Measurements from ENCODE around the gene GALNT17.

The GALNT17 gene

GRCh38 chr7:71695186-71695585, 563.2 kb downstream of the GALNT17 start:
- Mint-ChIP-seq H3K27ac (no peak overlapping the region), H3K9me3 (peaks cover 15% of the 10 kb centered on the region), H3K4me3 (no peak overlapping the region), H3K27me3 (no peaks in the 10 kb centered on the region), H3K36me3 (ENCODE audit: low read depth) (no peaks in the 10 kb centered on the region), H3K4me1 (no peaks in the 10 kb centered on the region)
- DNase-seq (no peak), ATAC-seq (no peak)

GRCh38 chr7:71696511-71696910, 564.6 kb downstream of the GALNT17 start:
- no peaks in the 10 kb centered on the region for H3K4me1 Mint-ChIP-seq
- DNase-seq (no peak), ATAC-seq (no peak)
- H3K27me3 Mint-ChIP-seq: no peaks in the 10 kb centered on the region
- H3K27ac Mint-ChIP-seq: no peak overlapping the region
- H3K4me3 Mint-ChIP-seq: no peak overlapping the region
- H3K9me3 Mint-ChIP-seq: peaks cover 15% of the 10 kb centered on the region
- H3K36me3 Mint-ChIP-seq (ENCODE audit: low read depth): no peaks in the 10 kb centered on the region

GRCh38 chr7:71697400-71697799, 565.5 kb downstream of the GALNT17 start:
- no peak for DNase-seq
- Mint-ChIP-seq H3K4me1 (no peaks in the 10 kb centered on the region), H3K36me3 (ENCODE audit: low read depth) (no peaks in the 10 kb centered on the region), H3K27me3 (no peaks in the 10 kb centered on the region), H3K4me3 (no peak overlapping the region), H3K9me3 (peaks cover 15% of the 10 kb centered on the region), H3K27ac (no peak overlapping the region)
- no peak for ATAC-seq

- Mint-ChIP-seq H3K9me3 (peaks cover 22% of the 10 kb centered on the region), H3K27ac (no peak overlapping the region), H3K4me1 (no peaks in the 10 kb centered on the region), H3K27me3 (no peaks in the 10 kb centered on the region), H3K36me3 (ENCODE audit: low read depth) (no peaks in the 10 kb centered on the region), H3K4me3 (no peak overlapping the region)
- no peak for ATAC-seq
- no peak for DNase-seq
These were observed 573.3 kb downstream of the GALNT17 start for GRCh38 chr7:71705217-71705616.

GRCh38 chr7:71705901-71706596, 574.1 kb downstream of the GALNT17 start:
- Mint-ChIP-seq H3K27me3 (no peaks in the 10 kb centered on the region), H3K36me3 (ENCODE audit: low read depth) (no peaks in the 10 kb centered on the region)

GRCh38 chr7:71706597-71706975, 574.6 kb downstream of the GALNT17 start:
- Mint-ChIP-seq H3K9me3 (peaks cover 22% of the 10 kb centered on the region), H3K27me3 (no peaks in the 10 kb centered on the region), H3K4me1 (no peaks in the 10 kb centered on the region), H3K27ac (no peak overlapping the region), H3K36me3 (ENCODE audit: low read depth) (no peaks in the 10 kb centered on the region), H3K4me3 (no peak overlapping the region)
- ATAC-seq (no peak), DNase-seq (no peak)

More at GRCh38 chr7:71705901-71706596, 574.1 kb downstream of the GALNT17 start:
- no peak for DNase-seq
- H3K4me3 Mint-ChIP-seq: no peak overlapping the region
- peaks cover 22% of the 10 kb centered on the region for H3K9me3 Mint-ChIP-seq
- no peak overlapping the region for H3K27ac Mint-ChIP-seq
- no peaks in the 10 kb centered on the region for H3K4me1 Mint-ChIP-seq
- no peak for ATAC-seq

- H3K27ac Mint-ChIP-seq: no peak overlapping the region
- peaks cover 22% of the 10 kb centered on the region for H3K9me3 Mint-ChIP-seq
- H3K27me3 Mint-ChIP-seq: no peaks in the 10 kb centered on the region
- no peak for ATAC-seq
- no peak for DNase-seq
- no peaks in the 10 kb centered on the region for H3K4me1 Mint-ChIP-seq
- H3K36me3 Mint-ChIP-seq (ENCODE audit: low read depth): no peaks in the 10 kb centered on the region
- H3K4me3 Mint-ChIP-seq: no peak overlapping the region
These were observed 575.1 kb downstream of the GALNT17 start for GRCh38 chr7:71707041-71707440.

GRCh38 chr7:71708710-71709109, 576.8 kb downstream of the GALNT17 start:
- Mint-ChIP-seq H3K4me3 (no peak overlapping the region), H3K27me3 (no peaks in the 10 kb centered on the region), H3K9me3 (peaks cover 15% of the 10 kb centered on the region), H3K27ac (no peak overlapping the region), H3K4me1 (no peaks in the 10 kb centered on the region), H3K36me3 (ENCODE audit: low read depth) (no peaks in the 10 kb centered on the region)
- ATAC-seq (no peak), DNase-seq (no peak)

- Mint-ChIP-seq H3K27ac (no peak overlapping the region), H3K4me1 (no peaks in the 10 kb centered on the region), H3K4me3 (no peak overlapping the region), H3K9me3 (peaks cover 13% of the 10 kb centered on the region), H3K36me3 (ENCODE audit: low read depth) (no peaks in the 10 kb centered on the region), H3K27me3 (peaks cover 1% of the 10 kb centered on the region)
- DNase-seq: no peak
- no peak for ATAC-seq
These were observed 578.5 kb downstream of the GALNT17 start for GRCh38 chr7:71710442-71710841.

GRCh38 chr7:71712653-71713180, 580.8 kb downstream of the GALNT17 start:
- peaks cover 1% of the 10 kb centered on the region for H3K27me3 Mint-ChIP-seq
- no peak overlapping the region for H3K4me3 Mint-ChIP-seq

GRCh38 chr7:71716690-71717089, 584.7 kb downstream of the GALNT17 start:
- no peak overlapping the region for H3K4me3 Mint-ChIP-seq
- no peak overlapping the region for H3K27ac Mint-ChIP-seq
- H3K9me3 Mint-ChIP-seq: no peaks in the 10 kb centered on the region
- no peaks in the 10 kb centered on the region for H3K4me1 Mint-ChIP-seq
- H3K36me3 Mint-ChIP-seq (ENCODE audit: low read depth): no peaks in the 10 kb centered on the region
- H3K27me3 Mint-ChIP-seq: peaks cover 1% of the 10 kb centered on the region
- DNase-seq (no peak), ATAC-seq (no peak)

More at GRCh38 chr7:71712653-71713180, 580.8 kb downstream of the GALNT17 start:
- DNase-seq (no peak), ATAC-seq (no peak)
- Mint-ChIP-seq H3K9me3 (peaks cover 13% of the 10 kb centered on the region), H3K36me3 (ENCODE audit: low read depth) (no peaks in the 10 kb centered on the region), H3K4me1 (no peaks in the 10 kb centered on the region), H3K27ac (no peak overlapping the region)

GRCh38 chr7:71718563-71718962, 586.6 kb downstream of the GALNT17 start:
- no peaks in the 10 kb centered on the region for H3K9me3 Mint-ChIP-seq
- no peak for ATAC-seq
- H3K27ac Mint-ChIP-seq: no peak overlapping the region
- DNase-seq: no peak
- H3K27me3 Mint-ChIP-seq: peaks cover 1% of the 10 kb centered on the region
- H3K4me3 Mint-ChIP-seq: no peak overlapping the region
- H3K36me3 Mint-ChIP-seq (ENCODE audit: low read depth): no peaks in the 10 kb centered on the region
- H3K4me1 Mint-ChIP-seq: no peaks in the 10 kb centered on the region

- Mint-ChIP-seq H3K4me3 (no peak overlapping the region), H3K36me3 (ENCODE audit: low read depth) (no peaks in the 10 kb centered on the region), H3K4me1 (no peaks in the 10 kb centered on the region), H3K27me3 (no peaks in the 10 kb centered on the region), H3K27ac (no peak overlapping the region), H3K9me3 (peaks cover 3% of the 10 kb centered on the region)
- ATAC-seq: no peak
- DNase-seq: no peak
These were observed 589.8 kb downstream of the GALNT17 start for GRCh38 chr7:71721742-71722141.

GRCh38 chr7:71723859-71724258, 591.9 kb downstream of the GALNT17 start:
- Mint-ChIP-seq H3K4me3 (no peak overlapping the region), H3K4me1 (no peaks in the 10 kb centered on the region), H3K27ac (no peak overlapping the region), H3K9me3 (peaks cover 3% of the 10 kb centered on the region), H3K36me3 (ENCODE audit: low read depth) (no peaks in the 10 kb centered on the region), H3K27me3 (peaks cover 2% of the 10 kb centered on the region)
- no peak for DNase-seq
- no peak for ATAC-seq

- Mint-ChIP-seq H3K27me3 (peaks cover 2% of the 10 kb centered on the region), H3K4me1 (no peaks in the 10 kb centered on the region), H3K4me3 (no peak overlapping the region), H3K9me3 (peaks cover 3% of the 10 kb centered on the region), H3K36me3 (ENCODE audit: low read depth) (no peaks in the 10 kb centered on the region), H3K27ac (no peak overlapping the region)
- ATAC-seq (no peak), DNase-seq (no peak)
These were observed 595.4 kb downstream of the GALNT17 start for GRCh38 chr7:71727347-71727746.

Measured in activated naive CD8-positive, alpha-beta T cell treated with anti-CD3 and anti-CD28 coated beads, Interleukin-2, amount 50 U/mL, for 24 hours (primary cell).